H1 (cell line): ENCODE measurements around the gene EYA2.

Source experiments
- CREB1 ChIP-seq: IDR thresholded peaks from 2 replicates; pipeline ENCODE4 v1.6.1; 2012; ENCODE audit warnings: inconsistent platforms
- CTCF ChIP-seq, 3 experiments: IDR thresholded peaks; 1 replicate in 2 of 3; 2 replicates in 1 of 3; pipeline versions ENCODE4 v1.5.1 to v1.6.1; 2011; ENCODE audit warnings: low read length in 3 of 3, mild to moderate bottlenecking in 3 of 3, inconsistent platforms in 2 of 3, low read depth in 1 of 3, moderate library complexity in 1 of 3; ENCODE audit not compliant: insufficient read depth in 1 of 3; ENCODE audit errors: control extremely low read depth in 1 of 3
- EZH2 ChIP-seq: fragments of 200-600 bp; sonication (generic); IDR thresholded peaks from 2 replicates; pipeline ENCODE4 v1.7.1; 2012; ENCODE audit warnings: low read depth, mild to moderate bottlenecking, moderate library complexity, low read length, inconsistent platforms; ENCODE audit not compliant: severe bottlenecking
- FOSL1 ChIP-seq: IDR thresholded peaks from 2 replicates; pipeline ENCODE4 v1.6.1; 2011; ENCODE audit warnings: mild to moderate bottlenecking, low read depth, low read length, moderate library complexity; ENCODE audit not compliant: insufficient read depth
- HDAC6 ChIP-seq: IDR thresholded peaks from one replicate; pipeline ENCODE4 v1.7.1; 2012; ENCODE audit warnings: low read depth, mild to moderate bottlenecking, inconsistent platforms, low read length, moderate library complexity
- KDM1A ChIP-seq: fragments of 200-600, 300-600 bp; sonication (generic); IDR thresholded peaks from 2 replicates; pipeline ENCODE4 v1.7.1; 2016; ENCODE audit warnings: mild to moderate bottlenecking, low read length, borderline replicate concordance
- POLR2AphosphoS5 ChIP-seq: IDR thresholded peaks from 2 replicates; pipeline ENCODE4 v1.6.1; 2011; ENCODE audit warnings: low read depth, low read length
- SP2 ChIP-seq: IDR thresholded peaks from 2 replicates; pipeline ENCODE4 v1.6.1; 2012; ENCODE audit warnings: mild to moderate bottlenecking, low read length, inconsistent platforms
- SP4 ChIP-seq: IDR thresholded peaks from 2 replicates; pipeline ENCODE4 v1.6.1; 2012; ENCODE audit warnings: low read length, inconsistent platforms
- TCF12 ChIP-seq: IDR thresholded peaks from 2 replicates; pipeline ENCODE4 v1.6.1; 2011; ENCODE audit warnings: low read depth, mild to moderate bottlenecking, low read length
- TEAD4 ChIP-seq: IDR thresholded peaks from 2 replicates; pipeline ENCODE4 v1.6.1; 2012; ENCODE audit warnings: low read depth, low read length, inconsistent platforms, mixed read lengths

- TF ChIP-seq CTCF (IDR thresholded peaks at IDR 0.05; ENCODE audit: control extremely low read depth in 1 of 3, insufficient read depth in 1 of 3, low read depth in 1 of 3, low read length in 3 of 3) (no peak), CREB1 (no peak), EZH2 (no peak), KDM1A (no peak), TCF12 (no peak), SP2 (no peak), TEAD4 (no peak), FOSL1 (no peak), SP4 (no peak), POLR2AphosphoS5 (no peak), HDAC6 (no peak)
Observed at GRCh38 chr20:47222468-47223119, 328.0 kb downstream of the EYA2 start.
